Left lobe of liver (tissue), 2 donors: Measurements from ENCODE around the gene PCIF1. TPM values are rescaled to one million over a fixed set of nuclear protein-coding genes. Genes with fewer than 3 reads are reported as not detected.
"Not testable (repeated sequence)": the region's sequence is repeated elsewhere in the genome, so short reads cannot be mapped to it uniquely, and the experiment has no call there.

Experiments used
- ATAC-seq: fragments of 200-7000 bp; cut with Tn5 transposase; one replicate; pipeline ENCODE4 v1.9.1; 2020; ENCODE audit warnings: mild to moderate bottlenecking, moderate library complexity
- DNase-seq: peaks from one replicate; pipeline ENCODE4 v3.0.0-alpha.2; 2020; ENCODE audit warnings: low spot score
- total RNA-seq: library from RNA; stranded (reverse); gene quantifications from one replicate; pipeline ENCODE4 v1.2.1, GENCODE V29; 2021
- donor health status: DM: no; HTN: no; CAD: no; lungs with moderate emphysema.
- donor health status: DM: no; HTN: yes; CAD: no.

PCIF1 gene
- total RNA-seq, 1 donor from 2014 or later: 11.2 TPM

DNA sequence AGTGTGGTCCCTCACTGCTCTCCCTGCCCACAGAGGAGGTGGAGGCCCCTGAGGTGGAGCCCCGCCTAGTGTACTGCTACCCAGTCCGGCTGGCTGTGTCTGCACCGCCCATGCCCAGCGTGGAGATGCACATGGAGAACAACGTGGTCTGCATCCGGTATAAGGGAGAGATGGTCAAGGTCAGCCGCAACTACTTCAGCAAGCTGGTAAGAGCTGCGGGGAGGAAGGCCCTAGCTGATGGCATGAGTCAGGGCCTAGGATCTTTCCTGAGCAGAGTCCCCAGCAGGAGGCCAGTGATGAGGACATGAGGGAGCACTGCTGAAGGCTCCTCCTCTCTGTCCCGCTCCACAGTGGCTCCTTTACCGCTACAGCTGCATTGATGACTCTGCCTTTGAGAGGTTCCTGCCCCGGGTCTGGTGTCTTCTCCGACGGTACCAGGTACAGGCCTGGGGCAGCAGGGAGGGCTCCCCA is 11.2 kb downstream of the PCIF1 start:
- no peak for DNase-seq
- no peak for ATAC-seq

DNA sequence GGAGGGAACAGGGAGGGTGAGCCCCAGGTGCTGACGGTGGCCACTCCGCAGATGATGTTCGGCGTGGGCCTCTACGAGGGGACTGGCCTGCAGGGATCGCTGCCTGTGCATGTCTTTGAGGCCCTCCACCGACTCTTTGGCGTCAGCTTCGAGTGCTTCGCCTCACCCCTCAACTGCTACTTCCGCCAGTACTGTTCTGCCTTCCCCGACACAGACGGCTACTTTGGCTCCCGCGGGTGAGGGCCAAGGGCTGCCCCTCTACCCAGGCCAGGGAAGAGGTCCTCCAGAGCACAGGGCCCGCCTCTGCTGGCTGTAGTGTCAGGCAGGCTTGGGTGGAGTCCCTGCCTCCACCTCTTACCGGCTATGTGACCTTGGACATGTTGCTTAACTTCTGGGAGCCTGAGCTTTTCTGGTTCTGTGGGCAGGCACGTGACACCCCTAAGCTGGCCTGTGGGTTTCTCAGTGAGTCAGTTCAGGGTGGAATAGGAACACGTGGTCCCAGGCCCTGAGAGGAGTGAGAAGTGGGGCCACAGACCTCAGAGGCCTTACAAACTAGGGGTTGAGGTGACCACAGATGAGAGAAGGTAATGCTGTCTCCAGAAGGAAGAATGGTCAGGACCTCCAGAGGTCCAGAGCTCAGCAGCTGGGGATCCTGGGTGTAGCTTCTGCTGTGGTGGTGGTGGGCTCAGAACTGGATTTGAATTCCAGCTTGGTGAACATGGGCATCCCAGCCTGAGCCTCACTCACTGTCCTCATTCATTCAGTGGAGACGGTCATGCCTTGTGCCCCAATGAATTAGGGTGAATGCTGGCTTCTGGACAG is 11.9 kb downstream of the PCIF1 start:
- DNase-seq: peak; percentile 88

DNA sequence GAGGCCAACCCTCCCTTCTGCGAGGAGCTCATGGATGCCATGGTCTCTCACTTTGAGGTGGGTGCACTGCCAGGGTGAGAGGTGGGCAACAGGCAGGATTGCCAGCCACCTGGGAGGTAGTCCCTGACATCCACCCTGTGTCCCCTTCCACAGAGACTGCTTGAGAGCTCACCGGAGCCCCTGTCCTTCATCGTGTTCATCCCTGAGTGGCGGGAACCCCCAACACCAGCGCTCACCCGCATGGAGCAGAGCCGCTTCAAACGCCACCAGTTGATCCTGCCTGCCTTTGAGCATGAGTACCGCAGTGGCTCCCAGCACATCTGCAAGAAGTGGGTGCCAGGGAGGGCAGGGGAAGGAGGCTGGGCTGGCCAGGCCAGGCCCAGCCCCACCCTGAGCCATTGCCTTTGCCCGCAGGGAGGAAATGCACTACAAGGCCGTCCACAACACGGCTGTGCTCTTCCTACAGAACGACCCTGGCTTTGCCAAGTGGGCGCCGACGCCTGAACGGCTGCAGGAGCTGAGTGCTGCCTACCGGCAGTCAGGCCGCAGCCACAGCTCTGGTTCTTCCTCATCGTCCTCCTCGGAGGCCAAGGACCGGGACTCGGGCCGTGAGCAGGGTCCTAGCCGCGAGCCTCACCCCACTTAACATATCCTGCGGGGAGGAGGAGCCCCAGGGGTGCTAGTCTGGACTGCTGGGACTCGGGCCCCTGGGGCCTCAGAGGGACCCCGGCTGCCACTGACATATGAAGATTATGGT is 12.8 kb downstream of the PCIF1 start:
- ATAC-seq: no peak
- DNase-seq: no peak

More for the DNA sequence above, 11.9 kb downstream of the PCIF1 start:
- peak; percentile 87 for ATAC-seq

DNA sequence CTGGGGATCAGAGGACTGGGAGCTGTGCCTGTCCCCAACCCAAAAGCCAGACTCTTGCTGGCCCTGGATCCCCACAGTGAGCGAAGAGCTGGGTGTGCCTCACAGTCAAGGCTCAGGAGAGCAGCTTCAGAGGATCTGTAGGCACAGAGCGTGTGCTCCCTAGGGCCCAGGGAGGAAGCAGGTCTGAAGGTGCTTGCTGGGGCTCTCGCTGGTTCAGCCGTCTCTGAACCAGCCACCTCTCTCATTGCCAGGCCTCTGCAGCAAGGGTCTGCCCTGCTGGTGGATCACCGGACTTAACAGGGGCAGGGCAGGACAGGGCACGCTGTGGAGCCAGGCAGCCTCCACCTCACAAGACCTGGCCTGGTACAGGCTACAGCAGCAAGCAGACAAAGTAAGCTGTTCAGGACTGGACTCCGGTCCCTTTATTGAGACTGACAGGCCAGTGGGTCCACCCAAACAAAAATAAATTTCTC is 13.8 kb downstream of the PCIF1 start:
- no peak for ATAC-seq
- no peak for DNase-seq

DNA sequence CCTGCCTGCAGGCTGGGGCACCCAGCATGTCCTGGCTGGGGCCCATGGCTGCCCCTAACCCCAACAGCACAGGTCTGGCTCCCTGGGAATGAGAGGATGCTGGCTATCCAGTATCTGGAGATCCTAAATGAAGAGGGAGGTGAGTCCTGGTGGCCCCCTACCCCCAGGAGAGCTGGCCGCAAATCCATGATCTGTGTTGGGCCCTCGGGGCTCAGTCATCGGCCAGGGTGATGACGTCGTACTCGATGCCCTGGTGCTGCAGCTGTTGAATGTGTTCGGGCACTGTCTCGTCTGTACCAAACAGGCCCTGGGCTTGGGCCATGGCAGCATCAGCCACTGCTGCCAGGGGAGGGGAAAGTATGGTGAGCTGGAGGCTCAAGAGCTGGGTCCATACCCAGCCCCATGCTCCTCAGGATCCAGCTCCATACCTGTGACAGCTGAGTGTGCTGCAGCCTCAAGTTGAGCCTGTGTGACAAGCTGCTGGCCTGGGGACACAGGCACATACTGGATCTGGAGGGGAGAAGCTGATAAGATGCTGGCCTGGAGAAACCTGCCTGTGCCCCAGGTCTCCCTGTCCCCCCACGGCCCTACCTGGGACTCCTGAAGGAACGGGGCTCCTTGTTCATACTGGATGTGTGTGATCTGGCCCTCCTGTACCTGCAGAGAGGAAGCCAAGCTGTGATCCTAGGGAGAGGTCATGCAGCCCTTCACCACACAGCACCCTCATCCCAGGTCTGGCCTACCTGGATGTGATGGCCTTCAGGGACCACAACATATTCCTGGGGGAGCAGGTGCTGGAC is 14.5 kb downstream of the PCIF1 start:
- ATAC-seq (no peak), DNase-seq (no peak)

DNA sequence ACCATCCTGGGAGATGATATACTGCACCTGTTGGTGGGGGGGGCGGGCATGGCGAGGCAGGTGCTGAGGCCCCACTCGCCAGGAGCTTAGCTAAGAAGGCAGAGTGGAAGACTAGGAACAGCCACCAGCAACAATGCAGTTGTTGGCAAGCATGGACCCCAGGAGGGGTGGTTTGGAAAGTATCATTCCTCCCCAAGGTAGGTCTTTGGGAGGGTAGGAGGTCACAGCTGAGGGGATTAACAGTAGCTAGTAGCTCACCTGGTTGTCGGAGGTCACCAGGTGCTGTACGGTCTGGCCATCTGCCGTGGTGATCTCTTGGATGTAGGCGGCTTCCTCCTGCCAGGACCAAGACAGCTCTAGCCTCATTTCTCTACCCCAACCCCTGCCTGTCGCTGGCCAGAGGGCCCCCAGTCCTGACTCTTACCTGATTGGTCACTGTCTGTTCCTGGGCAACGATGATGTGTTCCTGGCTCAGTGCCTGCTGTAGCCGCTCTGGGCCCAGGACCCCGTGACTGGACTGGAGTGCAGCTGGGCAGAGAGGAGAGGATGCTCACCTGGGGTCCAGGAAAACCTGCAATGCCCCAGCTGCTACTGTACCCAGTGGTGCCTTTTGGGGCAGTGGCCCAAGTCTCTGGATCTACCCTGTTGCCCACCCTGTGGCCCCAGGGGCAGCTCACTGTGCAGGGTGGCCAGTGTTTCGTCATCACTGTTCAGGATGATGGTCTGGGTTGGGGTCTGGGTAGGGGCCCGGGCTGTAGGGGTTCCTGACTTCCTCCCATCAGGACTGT is 15.3 kb downstream of the PCIF1 start:
- ATAC-seq: no peak
- DNase-seq: no peak

DNA sequence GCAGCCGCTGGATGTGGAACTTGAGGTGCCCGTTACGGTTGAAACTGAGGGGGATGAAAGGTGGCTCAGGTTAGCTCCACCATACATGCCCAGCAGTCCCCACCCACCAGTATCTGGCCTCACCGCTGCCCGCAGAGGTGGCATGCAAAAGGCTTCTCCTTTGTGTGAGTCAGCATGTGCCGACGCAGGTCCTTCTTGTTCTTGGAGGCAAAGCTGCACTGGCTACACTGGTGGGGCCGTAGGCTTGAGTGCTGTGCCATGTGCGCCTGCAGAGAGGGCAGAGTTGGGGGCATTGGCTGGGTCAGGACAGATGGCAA is 15.8 kb downstream of the PCIF1 start:
- ATAC-seq (no peak), DNase-seq (no peak)

DNA sequence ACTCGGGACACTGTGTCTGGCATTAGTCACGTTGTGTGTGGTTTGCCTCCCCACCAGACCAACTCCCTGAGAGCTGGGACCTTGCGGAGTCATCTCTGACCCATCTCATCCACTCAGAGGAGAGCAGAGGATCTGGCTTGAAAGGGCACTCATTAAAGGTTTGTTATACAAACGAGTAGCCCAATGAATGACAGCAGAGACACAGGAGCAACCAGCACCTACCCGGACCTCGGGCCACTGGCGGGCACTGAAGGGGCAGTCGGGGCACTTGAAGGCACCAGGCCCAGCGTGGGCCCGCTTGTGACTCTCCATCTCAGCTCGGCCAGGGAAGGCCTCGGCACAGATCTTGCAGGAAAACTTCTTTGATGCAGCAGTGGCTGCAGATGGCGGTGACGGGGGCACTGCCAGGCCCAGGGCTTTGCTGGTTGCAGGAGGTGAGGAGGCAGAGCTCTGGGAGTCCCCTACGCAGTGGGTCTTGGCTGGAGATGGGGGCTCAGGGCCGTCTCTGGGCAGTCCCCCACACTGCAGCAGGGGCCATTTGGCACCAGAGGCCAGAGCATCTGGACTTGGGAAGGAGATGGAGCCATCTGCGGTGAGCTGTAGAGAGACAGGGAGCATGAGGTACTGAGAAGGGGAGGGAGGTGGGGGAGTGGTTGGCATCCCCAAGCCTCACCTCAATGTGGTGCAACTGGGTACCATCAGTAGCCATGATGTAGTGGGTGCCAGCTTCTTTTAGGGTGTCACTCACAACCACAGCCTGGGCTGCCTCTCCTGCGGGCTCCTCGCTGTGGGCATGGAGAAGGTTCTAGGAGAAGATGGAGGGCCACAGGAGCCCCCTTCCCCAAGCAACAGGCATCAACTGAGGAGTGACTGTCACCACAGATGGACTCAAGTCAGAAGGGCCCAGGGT is 17.7 kb downstream of the PCIF1 start:
- DNase-seq (no peak), ATAC-seq (no peak)

DNA sequence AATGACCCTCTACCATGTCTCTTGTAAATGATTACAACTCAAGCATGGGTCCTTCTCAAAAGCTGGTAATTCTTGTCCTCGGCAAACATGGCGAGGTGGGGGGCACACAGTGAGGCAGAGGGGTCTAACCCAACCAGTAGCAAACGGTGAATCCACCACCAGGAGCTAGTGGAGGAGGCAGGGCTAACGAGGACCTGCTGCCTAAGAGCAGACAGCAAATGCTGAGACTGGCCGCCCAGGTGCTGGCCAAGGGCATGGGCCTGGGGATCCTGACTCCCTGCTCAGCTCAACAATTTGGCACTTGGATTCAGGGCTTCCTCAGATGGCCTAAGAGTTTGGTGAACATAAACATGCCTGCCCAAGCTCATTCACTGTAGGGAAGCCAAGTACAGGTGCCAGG is 18.4 kb downstream of the PCIF1 start:
- no peak for DNase-seq

DNA sequence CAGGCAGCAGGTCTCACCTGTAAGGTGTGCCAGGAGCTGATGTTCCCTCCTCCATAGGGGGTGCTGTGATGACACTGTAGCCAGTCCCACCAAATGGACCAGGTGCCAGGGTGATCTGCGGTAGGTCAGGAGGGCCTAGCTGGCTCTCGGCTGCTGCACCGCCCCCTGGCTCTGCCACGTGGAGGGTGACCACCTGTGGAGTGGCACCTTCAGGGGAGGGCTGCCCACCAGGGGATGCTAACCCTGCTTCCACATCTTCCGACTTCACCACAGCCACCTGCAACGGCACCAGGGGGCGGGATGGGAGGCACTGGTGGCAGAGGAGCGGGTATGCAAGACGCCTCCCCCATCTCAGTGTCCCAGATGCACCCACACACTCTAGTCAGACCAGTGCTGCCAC is 19.2 kb downstream of the PCIF1 start:
- DNase-seq: no peak
- no peak for ATAC-seq

More for the DNA sequence above, 18.4 kb downstream of the PCIF1 start:
- no peak for ATAC-seq

DNA sequence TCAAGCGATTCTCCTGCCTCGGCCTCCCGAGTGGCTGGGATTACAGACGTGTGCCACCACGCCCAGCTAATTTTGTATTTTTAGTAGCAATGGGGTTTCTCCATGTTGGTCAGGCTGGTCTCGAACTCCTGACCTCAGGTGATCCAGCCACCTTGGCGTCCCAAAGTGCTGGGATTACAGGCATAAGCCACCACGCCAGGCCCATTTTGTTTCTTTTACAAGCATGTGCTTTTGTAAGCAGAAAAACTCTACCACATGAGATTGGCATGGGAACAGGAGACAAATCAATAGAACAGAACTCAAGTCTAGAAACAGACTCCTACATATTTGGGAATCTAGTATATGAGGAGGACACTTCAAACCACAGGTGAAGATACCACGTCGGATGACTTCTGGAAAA is 21.8 kb downstream of the PCIF1 start:
- DNase-seq, ATAC-seq: not testable (repeated sequence)

DNA sequence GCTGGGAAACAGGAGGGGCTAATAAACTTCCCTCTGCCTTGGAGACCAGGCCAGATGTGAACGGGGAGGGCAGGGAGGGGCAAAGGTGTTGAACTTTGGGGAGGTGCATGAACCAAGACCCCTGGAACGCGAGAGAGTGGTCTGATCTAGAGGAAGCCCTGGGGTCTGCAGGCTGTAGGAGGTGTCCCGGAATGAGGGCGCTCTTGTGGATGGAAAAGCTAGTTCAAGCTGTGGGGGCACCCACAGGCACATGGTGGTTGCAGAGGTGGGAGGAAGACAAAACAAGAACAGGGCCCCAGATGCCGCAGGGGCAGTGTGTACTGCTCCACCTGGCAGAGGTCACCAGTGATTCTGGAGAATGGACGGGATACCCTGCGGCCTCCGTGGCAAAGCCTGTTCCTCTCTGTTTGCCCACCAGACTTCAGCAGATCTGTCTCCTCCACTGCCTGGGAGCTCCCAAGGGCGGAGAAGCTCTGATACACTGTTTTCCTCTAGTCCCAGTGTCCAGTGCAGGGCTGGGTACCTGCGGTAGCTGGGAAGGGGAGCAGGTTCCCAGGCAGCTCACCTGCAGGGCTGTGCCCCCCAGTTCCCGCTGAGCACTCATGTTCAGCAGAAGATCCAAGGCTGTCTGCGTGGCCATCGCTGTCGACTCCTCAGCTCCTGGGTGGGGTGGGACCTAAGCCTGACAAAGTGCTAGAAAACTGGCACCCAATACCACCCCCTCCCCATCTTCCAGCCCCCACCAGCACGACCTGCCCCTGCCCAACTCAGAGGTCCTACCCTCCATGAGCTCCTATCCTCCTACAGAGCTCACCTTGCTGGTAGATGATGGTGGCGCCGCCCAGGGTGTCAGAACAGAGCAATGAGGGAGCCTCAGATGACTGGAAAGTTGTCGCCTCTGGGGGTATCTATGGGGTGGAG is 22.8 kb downstream of the PCIF1 start:
- no peak for ATAC-seq

DNA sequence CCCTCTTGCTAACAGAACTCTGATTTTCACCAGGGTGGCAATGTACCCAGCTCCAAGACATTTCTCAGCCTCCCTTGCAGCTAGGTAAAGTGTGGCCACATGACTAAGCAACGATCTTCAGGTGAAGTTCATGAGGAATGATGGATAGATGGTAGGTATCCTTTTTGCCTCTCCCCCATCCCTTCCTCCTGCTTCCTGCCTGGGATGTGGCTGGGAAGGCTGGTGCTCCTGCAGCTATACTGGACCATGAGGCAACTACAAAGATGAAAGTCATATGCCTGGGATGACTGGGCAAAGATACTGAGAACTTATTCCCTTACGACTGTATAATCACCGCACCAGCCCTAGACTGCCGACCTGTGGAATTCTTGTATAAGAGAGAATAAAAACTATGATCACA is 24.1 kb downstream of the PCIF1 start:
- no peak for DNase-seq
- ATAC-seq: no peak

More for the DNA sequence above, 22.8 kb downstream of the PCIF1 start:
- no peak for DNase-seq

DNA sequence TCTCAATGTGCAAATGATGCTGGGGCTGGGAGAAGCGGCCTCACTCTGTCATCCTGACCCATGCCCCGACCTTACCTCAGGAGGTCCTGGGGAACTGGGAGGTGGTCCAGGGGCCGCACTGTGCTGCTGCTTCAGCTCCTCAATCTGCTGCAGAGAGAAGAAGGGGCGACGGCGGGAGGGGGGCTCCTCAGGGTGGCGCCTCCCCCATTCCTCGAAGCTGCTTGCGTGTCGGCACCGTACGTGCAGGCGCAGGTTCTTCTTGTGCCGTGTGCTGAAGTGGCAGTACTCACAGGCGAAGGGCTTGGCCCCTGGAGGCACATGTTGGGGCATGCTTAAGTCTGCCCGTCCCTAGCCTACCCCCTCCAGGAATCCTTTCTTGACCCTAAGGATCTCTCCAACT is 24.6 kb downstream of the PCIF1 start:
- DNase-seq (no peak), ATAC-seq (no peak)

DNA sequence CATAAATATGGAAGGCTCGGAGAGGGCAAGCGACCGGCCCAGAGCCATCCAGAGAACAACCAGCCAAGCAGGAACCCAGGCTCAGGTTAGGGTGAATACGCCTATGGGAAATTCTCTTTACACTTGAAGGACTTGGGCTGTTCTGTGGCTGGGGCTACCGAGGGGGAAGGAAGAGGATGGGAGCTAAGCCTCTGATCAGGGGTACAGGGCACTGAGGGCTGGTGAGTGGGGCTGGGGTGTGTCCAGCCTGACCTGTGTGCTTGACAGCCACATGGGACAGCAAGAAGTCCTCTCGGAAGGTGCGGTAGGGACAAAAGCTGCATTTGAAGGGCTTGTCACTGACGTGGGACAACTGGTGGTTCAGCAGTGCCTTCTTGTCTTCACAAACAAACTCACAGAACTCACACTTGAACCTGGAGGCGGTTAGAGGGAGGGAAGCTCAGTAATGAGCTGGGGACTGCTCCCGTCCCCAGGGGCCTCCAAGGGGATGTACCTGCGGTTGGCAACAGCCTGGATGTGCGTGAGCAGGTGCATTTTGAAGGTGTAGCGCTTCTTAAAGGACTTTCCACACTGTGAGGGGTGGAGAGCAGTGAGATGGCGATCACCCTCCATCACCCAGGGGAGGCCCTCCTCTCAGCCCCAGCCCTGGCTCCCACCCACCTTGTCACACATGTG is 25.6 kb downstream of the PCIF1 start:
- no peak for ATAC-seq
- no peak for DNase-seq

DNA sequence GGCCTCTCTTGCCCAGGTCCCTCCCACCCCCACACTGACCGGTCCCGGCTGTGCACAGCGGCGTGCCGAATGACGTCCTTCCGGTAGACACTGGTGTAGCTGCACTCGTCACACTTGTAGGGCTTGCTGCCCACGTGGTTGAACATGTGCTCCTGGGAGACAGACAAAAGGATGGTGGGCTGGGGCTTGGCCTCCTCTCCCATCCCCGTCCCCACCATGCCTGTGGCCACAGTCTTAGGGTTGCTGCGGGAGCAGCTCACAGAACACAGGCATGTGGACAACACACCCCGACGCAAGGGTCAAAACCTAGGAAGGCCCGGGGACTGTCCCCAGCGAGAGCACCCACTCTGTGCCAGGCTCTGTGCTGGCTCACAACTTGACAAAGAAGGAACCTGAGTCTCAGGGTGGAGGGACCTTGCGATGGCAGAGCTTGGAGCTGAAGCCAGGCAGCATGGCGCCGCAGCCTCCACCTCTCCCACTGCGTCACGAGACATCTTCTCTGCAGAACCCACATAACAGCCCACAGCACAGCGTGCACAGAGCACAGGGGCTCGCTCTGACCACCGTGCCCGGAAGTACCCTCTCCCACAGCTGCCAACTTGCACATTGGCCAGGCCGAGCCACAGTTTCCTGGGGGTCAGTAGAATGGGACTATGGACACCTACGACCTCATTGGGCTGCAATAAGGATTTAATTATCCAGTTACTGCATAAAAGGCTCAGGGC is 27.7 kb downstream of the PCIF1 start:
- no peak for ATAC-seq
- DNase-seq: no peak
